Amygdala (tissue), 56 donors: ENCODE measurements around the gene ATOSA.

Experiments used
- DNase-seq, 56 donors: peaks; one replicate each; lab custom pipeline; 2025; lab: John Stamatoyannopoulos, UW

The ATOSA gene

DNA sequence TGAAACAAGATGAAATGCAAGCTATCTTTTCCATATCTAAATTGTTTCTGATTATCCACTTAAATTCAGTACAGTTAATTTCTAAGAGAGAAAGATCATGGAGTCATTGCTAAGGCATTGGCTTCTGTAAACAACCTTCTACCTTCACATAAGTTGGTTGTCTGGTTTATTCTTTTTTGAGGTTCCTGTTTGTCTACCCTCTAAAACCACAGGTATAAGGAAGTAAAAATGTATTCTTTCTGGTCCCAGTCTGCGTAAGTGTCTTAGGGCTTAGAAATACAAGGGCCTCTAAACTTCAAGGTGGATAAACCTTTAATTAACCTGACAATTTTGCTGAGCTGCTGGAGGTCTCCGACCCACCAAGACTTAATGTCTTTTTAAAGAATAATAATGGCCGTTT lies 3.6 kb upstream of the ATOSA start:
- no peak for DNase-seq

GRCh38 chr15:52682200-52682599 lies 3.0 kb upstream of the ATOSA start:
- DNase-seq, result no peak

DNA sequence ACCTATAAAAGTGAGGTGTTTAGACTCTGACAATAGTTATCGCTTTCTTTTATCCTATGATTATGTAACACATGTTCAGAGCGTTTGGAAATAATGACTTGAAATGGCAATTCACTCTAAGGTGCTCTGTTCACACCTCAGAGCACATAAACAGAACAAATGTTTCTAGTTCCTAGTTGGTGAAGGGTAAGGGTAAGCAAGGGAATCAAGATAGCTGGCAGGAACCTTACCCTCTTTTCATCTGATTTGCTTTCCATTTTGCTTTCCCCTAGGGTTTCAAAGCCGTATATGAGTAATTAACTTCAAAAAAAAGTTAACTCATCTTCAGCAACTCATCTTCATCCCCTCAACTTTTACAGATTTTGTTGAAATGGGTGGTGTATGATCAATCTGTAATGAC lies 2.3 kb upstream of the ATOSA start:
- DNase-seq, result no peak

- no peak for DNase-seq
These were observed 1.6 kb upstream of the ATOSA start for GRCh38 chr15:52680761-52681160.

GRCh38 chr15:52680041-52680391 lies 828 bp upstream of the ATOSA start:
- DNase-seq, result no peak

DNA sequence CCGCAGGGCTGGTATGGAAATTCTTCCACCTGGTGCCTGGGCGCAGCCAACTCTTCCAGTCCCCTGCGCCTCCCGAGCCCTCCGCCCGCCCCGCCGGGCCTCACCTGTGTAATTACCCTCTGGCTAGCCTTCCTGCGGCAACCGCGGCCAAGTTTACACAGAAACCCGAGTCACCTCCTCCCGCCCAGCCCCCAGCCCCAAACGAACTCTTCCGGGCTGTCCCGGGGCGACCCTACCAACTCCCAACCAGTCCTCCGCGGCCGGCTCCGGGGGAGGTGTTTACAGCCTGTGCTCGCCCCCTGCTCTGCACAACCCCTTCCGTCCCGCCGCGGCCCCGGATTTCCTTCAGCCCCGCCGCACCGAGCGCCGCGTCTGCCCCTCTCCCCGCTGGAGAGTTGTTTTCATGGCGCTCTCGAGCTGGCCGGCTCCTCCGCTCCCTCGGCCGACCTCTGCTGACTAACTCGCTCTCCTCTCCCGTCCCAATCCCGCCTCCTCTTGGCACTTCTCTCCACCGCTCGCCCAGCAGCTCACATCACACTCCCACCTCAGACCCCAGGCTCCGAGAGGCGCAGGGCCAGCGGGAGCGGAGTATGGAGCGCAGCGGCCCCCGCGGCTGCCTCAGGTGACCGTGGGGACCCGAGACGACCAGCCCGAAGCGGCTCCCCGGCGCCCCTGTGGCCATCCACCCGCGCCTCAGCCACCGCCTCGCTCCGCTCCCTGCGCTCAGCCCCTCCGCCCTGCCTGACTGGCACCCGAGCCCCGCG lies 538 bp downstream of the ATOSA start:
- peak in 48 of 56 donors; percentile 24 to 79 (median 60) for DNase-seq

- peak in 48 of 56 donors; percentile 2 to 70 (median 39) for DNase-seq
These were observed 1.4 kb downstream of the ATOSA start for GRCh38 chr15:52677593-52678467.

DNA sequence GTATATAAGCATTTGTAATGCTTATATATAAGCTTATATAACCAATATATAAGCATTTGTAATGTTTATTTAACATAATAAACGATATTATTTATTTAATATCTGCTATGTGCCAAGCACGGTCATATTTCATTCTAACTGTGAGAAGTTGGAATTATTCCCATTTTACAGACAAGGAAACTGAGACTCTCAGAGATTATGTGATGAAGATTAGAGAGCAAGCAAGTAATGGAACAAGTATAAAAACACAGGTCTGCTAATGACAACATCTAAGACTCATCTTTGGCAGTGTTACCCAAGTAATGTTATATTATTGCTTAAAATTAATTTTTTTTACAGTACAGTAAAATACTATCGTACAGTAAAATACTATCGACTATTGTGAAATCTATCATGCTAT lies 4.4 kb downstream of the ATOSA start:
- DNase-seq, result no peak

DNA sequence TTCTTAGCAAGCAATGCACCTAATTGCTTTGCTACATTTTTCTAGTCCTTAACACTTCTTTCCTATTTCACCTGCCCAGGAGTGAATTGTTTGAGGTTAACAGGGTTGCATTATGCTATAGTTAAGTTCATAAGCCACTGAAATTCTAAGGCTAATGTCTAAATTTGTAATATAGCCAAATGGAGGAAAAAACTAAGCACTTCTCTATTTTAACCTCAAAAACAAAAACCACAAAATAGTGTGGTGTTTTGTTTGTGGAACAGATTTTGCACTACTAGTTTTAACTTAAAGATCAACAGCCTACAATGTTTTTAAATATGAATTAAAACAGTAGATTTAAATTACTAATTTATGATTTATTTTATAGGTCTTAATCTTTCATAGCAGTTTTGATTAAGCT lies 5.5 kb downstream of the ATOSA start:
- no peak for DNase-seq

DNA sequence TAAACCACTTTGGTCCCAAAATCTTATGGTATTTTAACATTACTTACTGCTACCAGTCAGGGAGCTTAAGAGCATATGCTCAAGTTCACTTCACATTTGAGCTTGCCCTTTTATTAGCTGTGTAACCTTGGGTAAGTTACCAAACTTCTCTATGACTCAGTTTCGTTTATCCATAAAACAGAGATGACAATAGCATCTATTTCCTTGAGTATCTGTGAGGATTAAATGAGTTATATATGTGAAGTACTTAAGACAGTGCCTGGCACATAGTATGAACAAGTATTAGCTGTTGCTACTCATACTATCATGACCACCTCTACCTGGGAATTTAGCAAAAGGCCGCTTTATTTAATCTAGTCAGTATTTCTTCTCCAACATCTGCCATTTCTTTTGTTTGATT lies 5.9 kb downstream of the ATOSA start:
- DNase-seq, result no peak

- DNase-seq, result no peak
These were observed 6.5 kb downstream of the ATOSA start for GRCh38 chr15:52672661-52673060.

DNA sequence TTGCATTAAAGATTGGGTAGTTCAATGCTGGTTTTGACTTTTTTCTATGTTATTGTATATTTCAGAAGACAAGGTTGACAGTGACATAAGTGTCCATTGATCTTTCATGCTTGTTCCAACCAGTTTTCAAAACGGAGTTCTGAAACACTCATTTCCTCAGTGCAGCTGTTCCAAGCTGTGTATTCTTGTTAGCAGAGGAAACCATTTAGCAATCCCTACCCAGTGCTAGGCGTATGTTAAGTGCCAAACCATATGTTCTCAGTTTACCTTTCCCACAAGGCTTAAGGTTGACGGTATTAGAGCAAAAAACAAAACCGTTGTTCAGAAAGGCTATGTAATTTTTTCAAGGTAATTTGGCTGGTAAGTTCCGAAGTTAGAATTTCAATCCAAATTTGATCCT lies 9.1 kb downstream of the ATOSA start:
- DNase-seq, result no peak

- no peak for DNase-seq
These were observed 11.1 kb downstream of the ATOSA start for GRCh38 chr15:52668133-52668532.

GRCh38 chr15:52667597-52667996 lies 11.6 kb downstream of the ATOSA start:
- no peak for DNase-seq

DNA sequence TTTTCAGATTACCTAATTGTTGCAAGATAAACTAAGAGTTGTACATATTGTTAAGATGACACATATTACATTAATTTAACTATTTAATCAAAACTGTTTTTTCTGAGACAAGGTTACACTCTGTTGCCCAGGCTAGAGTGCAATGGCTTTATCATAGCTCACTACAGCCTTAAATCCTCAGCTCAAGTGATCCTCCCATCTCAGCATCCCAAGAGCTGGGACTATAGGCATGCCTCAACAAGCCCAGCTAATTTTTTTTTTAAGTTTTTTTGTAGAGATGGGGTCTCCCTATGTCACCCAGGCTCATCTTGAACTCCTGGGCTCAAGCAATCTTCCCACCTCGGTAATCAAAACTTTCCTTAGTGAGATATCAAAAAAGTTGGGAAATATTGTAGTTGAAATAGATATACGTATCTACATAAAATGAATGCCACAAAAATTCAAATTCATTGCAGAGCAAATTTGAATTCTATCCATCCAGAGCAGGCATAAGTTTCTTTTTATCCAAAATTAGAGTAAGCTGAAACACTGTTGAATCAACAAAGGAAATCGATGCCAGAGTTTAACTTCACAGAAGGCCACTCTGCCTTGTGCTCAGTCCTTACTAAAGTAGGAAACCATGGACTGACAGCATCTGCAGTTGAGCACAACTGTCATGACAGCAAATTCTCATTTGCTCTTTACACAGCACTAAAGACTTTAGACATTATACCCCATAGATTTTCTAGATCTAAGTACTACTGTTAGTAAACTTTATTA lies 15.5 kb downstream of the ATOSA start:
- DNase-seq, result no peak

DNA sequence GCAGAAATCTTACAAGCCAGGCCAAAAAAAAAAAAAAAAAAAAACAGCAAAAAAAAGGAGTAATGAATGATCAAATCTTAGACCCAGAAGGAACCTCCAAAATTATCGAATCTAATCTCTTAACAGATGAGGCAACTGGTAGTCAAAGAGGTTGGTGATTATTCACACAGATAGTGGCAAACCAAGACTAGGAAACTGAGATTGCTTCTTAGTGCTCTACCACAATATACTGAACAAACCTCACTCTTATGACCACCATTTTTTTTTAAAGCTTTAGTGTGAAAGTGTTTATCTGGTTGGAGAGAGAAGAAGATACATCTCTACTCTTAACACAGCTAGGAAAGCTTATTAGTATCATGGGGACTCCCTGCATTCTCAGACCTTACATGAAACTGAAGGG lies 17.3 kb downstream of the ATOSA start:
- DNase-seq, result no peak

DNA sequence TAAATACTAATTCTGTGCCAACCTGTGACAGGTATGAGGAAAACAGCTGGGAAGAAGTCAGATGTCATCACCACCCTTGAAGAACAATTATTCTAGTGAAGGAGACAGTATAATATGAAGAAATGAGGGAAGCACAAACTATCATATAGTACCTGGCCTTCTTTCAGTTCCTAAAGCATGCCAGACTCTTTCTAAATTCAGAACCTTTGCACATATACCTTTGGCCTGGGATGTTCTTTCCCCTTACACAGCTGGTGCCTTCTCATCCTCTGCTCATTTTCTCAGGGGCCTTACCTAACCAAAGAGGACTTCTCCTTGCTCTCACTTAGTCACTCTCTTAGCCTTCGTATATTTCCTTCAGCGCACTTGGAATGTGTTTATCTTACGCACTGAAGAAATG lies 19.0 kb downstream of the ATOSA start:
- DNase-seq, result no peak

GRCh38 chr15:52658955-52659354 lies 20.2 kb downstream of the ATOSA start:
- no peak for DNase-seq

DNA sequence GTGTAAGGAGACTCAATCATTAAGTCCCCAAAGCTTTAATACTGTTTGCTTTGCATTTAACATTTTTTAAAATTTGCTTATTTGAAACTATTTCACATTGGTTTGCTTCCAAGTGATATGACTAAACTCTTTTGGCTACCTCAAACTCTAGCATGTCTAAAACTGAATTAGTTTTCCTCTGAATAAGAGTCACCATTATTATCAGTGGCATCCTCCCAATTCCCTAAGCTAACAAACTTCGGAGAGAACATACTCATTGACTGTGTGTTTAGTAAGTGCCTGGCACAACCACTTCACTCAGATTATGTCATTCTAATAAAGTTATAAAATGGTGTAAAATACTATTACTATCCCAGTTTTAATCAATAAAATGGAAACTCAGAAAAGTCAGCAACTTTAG lies 21.9 kb downstream of the ATOSA start:
- peak in 1 of 56 donors; percentile 31 for DNase-seq

GRCh38 chr15:52656412-52656811 lies 22.8 kb downstream of the ATOSA start:
- no peak for DNase-seq

GRCh38 chr15:52653431-52653964 lies 25.7 kb downstream of the ATOSA start:
- no peak for DNase-seq
